WI38 (cell line): ENCODE data around the gene NCK2.

Experiments used
- H3K4me3 ChIP-seq: 2 replicates; pipeline ENCODE4 v1.5.1; 2011; ENCODE audit warnings: low read depth, mild to moderate bottlenecking, control low read depth, low read length
- CTCF ChIP-seq: IDR thresholded peaks from 2 replicates; pipeline ENCODE4 v1.5.1; 2012; ENCODE audit warnings: low read depth, mild to moderate bottlenecking, control low read depth, low read length

Gene NCK2

GRCh38 chr2:105808423-105809096, 63.8 kb downstream of the NCK2 start:
- TF ChIP-seq CTCF, result no peak
- H3K4me3 ChIP-seq, result no peak overlapping the region

- no peak overlapping the region for H3K4me3 ChIP-seq
- no peak for TF ChIP-seq CTCF
These were observed 64.4 kb downstream of the NCK2 start for GRCh38 chr2:105809097-105809473.

GRCh38 chr2:105809723-105810122, 65.0 kb downstream of the NCK2 start:
- H3K4me3 ChIP-seq, result no peak overlapping the region
- no peak for TF ChIP-seq CTCF

- H3K4me3 ChIP-seq, result no peak overlapping the region
These were observed 67.7 kb downstream of the NCK2 start for GRCh38 chr2:105812180-105813044.

GRCh38 chr2:105813045-105813315, 68.3 kb downstream of the NCK2 start:
- no peak for TF ChIP-seq CTCF
- no peak overlapping the region for H3K4me3 ChIP-seq

More at GRCh38 chr2:105812180-105813044, 67.7 kb downstream of the NCK2 start:
- no peak for TF ChIP-seq CTCF

GRCh38 chr2:105813405-105813804, 68.7 kb downstream of the NCK2 start:
- H3K4me3 ChIP-seq, result no peak overlapping the region
- no peak for TF ChIP-seq CTCF

- no peak for TF ChIP-seq CTCF
- H3K4me3 ChIP-seq, result no peak overlapping the region
These were observed 69.7 kb downstream of the NCK2 start for GRCh38 chr2:105814291-105814940.
